Stimulated activated naive CD4-positive, alpha-beta T cell treated with Interleukin-2 at 50 U/mL for 16 hours (primary cell): ENCODE measurements around the gene IQGAP2.

Experiments
- DNase-seq: peaks from one replicate; lab custom pipeline; 2025; lab: John Stamatoyannopoulos, UW

The IQGAP2 gene

GRCh38 chr5:76477571-76477970 lies 74.5 kb downstream of the IQGAP2 start:
- no peak for DNase-seq

DNA sequence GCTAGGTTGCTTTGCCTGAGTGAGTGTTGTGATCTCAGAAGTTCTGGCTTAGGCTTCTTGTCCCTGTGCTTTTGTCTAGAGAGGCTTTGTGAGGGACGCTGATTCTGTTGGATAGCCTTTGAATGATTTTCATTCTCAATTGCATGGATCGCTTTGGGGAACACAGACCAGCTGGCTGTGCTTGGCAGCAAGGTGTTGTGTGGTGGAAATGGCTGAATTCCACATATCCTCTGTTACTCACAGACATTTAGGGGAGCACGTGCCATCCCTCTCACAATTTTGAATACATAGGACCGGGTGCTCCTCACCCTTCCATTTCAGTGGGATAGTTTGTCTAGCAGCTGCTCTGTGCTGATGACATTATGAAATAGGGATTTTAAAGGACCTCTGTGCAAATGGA lies 76.2 kb downstream of the IQGAP2 start:
- DNase-seq: no peak

DNA sequence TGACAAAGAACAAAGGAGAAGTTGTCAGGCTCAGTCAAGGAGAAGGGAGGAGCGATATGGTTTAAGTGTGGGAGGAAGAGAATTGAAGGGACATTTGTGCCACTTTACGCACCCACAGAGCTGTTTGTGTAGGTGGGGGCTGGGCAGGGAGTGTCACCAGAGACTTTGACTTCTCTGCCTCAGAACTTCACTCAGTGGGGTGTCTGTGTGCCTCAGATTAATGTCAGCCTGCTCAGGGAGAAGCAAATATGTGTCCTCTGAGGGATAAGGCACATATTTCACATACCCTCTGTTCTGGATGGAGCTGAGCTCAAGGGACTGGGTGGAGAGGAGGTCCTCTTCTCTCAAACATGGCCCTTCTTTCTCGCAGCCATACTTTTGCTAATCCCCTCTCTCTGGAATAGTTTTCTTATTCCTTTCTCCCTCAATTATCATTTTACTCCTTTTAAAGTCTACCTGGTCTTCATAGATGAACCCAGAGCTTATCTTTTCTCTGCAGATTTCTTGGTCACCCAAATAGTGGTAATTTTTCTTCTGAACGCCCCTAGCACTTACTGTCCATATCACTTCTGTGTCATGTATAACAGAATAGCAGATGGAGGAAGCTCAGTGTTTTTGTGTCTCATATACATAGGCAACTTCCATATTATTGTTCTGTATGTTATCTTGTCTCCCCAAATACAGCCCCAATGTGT lies 77.0 kb downstream of the IQGAP2 start:
- DNase-seq: no peak

GRCh38 chr5:76482984-76483383 lies 79.9 kb downstream of the IQGAP2 start:
- DNase-seq: no peak

DNA sequence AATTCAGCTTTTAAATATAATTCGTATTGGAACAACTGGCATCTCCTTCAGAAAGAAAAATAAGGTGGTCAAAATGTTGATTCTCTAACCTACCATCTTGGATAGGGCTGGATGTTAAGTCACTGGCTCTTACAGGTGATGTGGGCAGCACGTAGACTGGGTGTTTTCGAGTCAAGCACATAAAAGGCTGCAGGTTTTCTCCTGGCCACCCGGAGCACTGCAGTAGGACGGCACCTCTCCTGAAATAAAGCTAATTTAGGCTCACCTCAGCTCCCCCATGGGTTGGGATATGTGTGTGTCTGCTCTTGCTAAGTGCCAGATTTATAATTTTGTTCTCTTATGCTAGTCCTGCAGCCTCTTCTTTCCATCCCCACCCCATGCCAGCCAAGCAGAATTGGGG lies 80.3 kb downstream of the IQGAP2 start:
- DNase-seq: no peak

DNA sequence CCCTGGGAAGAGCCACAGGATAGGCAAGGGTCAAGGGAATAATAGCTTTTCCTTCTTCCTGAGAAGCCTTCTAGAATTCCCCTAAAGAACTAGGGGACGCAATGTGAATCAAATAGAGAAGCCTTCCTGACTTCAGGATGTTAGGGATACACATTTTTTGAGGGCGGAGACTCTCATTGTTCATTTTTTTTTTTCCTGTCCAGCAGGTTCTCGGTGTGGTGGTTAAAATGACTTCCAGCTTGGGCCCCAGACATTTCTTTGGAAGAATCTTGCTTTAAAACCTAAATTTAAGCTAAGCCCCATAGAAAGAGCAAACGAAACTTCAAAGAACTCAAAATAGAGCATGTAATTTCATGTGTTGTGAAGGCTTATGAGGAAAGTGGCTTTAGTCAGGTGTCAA lies 80.8 kb downstream of the IQGAP2 start:
- DNase-seq: no peak

DNA sequence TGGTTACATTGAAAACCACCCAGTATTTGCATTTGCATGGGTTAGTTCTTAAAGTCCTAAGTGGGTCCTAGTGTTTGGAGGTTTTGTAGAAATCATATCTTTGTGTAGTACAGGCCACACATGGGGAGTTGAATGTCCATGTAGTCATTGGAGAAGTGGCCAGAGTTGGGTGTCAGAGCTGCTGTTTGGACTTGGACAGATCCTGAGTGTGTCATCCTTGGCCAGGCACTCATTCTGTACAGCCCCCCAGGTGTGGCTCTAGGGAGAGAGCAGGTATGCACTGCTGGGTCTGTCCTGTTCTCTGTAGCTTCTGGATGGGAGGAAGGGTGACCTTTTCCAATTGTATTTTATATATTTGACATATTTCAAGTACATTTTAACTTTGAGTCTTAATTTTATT lies 82.4 kb downstream of the IQGAP2 start:
- DNase-seq: no peak

DNA sequence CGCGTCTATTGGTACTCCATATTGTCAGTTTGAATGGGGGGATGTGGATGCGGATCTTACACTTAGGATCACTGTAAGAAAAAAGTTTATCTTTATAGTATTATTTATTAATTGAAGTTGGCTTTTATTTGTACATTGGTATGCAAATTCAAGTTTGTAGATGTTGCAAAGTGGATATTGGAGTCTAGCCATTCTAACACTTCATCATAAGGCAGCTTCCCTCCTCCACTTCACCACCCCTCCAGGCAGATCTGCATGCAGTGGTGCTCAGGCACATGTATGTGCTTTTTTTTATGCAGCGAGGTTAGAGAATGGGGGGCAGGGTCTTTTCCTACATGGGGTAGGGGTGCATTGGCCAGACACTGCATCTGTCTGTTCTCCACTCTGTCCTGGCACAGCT lies 84.3 kb downstream of the IQGAP2 start:
- DNase-seq: no peak

- no peak for DNase-seq
Measured at GRCh38 chr5:76487821-76488220, 84.7 kb downstream of the IQGAP2 start.

DNA sequence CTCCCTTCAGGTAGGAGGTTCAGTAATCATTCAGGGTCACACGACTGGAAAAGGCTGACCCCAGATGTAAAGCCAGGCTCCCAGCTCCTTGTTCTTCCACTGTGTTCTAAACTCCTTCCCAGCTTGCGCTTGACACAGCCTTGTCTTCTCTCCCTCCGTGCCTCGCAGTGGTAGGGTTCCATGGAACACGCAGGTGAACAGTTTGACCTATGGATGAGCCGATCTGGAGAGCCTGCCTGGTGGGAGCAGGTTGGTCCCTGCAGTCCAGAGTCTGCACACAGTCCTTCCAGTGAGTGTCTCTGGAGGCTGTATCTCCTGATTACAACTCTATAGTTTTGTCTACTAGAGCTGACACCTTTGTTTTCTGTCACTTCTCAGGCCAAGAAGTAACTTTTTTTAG lies 85.9 kb downstream of the IQGAP2 start:
- no peak for DNase-seq

- no peak for DNase-seq
Measured at GRCh38 chr5:76489877-76490688, 87.0 kb downstream of the IQGAP2 start.

GRCh38 chr5:76490960-76491359 lies 87.9 kb downstream of the IQGAP2 start:
- DNase-seq: no peak

DNA sequence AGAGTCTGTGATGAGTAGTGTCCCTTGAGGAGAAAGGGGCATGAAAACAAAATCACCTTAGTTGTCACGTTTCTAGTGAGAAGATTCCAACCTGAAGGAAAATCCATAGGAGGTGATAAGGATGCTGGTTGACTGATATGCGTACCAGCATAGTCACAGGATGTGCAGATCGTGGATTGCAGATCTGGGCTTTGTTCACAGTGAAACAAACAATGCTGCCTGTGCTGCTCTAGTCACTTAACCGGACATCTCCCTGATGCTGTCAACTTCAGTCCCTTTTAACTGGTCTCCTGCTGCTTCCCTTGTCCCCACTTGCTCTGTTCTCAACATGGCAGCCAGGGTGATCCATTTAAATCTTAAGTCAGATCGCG lies 89.7 kb downstream of the IQGAP2 start:
- DNase-seq: no peak

- no peak for DNase-seq
Measured at GRCh38 chr5:76493190-76493837, 90.2 kb downstream of the IQGAP2 start.

DNA sequence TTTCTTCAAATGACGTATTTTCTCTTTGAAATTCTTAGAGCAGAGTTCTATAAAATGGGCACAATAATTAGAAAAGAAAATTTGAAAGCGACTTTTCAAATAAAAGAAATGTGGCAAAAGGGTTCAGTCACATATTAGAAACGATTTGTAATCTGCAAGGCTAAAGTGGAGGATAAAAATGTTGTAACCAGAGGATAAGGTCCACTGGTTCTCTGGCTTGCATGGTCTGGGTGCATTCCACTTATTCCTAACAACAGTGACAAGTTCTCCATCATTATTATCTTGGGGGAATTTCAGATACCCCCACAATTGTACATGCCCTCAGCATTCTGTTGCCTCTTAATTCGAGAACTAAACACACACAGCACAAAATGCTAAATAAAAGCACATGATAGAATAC lies 91.1 kb downstream of the IQGAP2 start:
- no peak for DNase-seq

- DNase-seq: no peak
Measured at GRCh38 chr5:76495870-76496269, 92.8 kb downstream of the IQGAP2 start.

- DNase-seq: no peak
Measured at GRCh38 chr5:76497065-76497460, 94.0 kb downstream of the IQGAP2 start.

- no peak for DNase-seq
Measured at GRCh38 chr5:76497986-76498717, 95.1 kb downstream of the IQGAP2 start.

DNA sequence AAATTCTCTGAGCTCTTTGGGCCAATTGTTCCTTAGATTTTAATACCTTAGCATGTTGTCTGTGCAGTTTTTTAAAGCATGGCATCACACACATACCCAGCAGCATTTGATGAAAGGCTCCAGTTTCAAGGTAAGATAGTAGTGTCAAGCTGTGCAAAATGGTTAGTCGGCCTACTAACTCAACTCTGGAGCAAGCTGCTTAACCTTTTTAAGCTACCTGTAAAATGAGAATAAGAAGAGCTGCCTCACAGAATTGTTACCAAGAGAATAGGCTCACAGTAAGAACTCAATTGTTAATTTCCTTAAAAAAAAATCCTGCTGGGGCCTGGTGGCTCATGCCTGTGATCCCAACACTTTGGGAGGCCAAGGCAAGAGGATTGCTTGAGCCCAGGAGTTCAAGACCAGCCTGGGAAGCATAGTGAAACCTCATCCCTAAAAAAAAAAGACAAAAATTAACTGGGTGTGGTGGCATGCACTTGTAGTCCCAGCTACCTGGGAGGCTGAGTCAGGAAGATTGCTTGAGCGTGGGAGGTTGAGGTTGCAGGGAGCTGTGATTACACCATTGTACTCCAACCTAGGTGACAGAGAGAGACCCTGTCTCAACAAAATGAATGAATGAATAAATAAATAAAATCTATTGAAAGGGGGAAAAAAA lies 96.5 kb downstream of the IQGAP2 start:
- no peak for DNase-seq

- no peak for DNase-seq
Measured at GRCh38 chr5:76500633-76501393, 97.7 kb downstream of the IQGAP2 start.

- DNase-seq: no peak
Measured at GRCh38 chr5:76503929-76504328, 100.8 kb downstream of the IQGAP2 start.
